HEK293 (cell line): ENCODE results near the gene PMFBP1.

Experiments
- CTCF ChIP-seq: fragments of 450-650 bp; formaldehyde crosslinking; IDR thresholded peaks from 2 replicates; pipeline ENCODE4 v1.5.1; 2016; ENCODE audit warnings: missing biosample characterization, missing genetic modification characterization
- YY1 ChIP-seq: fragments of 450-650 bp; formaldehyde crosslinking; IDR thresholded peaks from 2 replicates; pipeline ENCODE4 v1.5.1; 2018; ENCODE audit warnings: missing biosample characterization, missing genetic modification characterization
- ZBTB11 ChIP-seq: fragments of 450-650 bp; formaldehyde crosslinking; conservative IDR thresholded peaks from 2 replicates; pipeline ENCODE4 v1.5.1; 2016; ENCODE audit warnings: low read depth, missing biosample characterization, missing genetic modification characterization
- ZNF280C ChIP-seq: fragments of 450-650 bp; formaldehyde crosslinking; IDR thresholded peaks from 2 replicates; pipeline ENCODE4 v1.5.1; 2016; ENCODE audit warnings: missing biosample characterization, missing genetic modification characterization
- ZNF544 ChIP-seq: fragments of 450-650 bp; formaldehyde crosslinking; IDR thresholded peaks from 2 replicates; pipeline ENCODE4 v1.5.0; 2017; ENCODE audit warnings: missing biosample characterization, missing genetic modification characterization
- ZNF677 ChIP-seq: fragments of 450-650 bp; IDR thresholded peaks from 2 replicates; pipeline ENCODE4 v1.5.0; 2018; ENCODE audit warnings: missing biosample characterization, mild to moderate bottlenecking, missing genetic modification characterization, moderate library complexity
- ZNF777 ChIP-seq: fragments of 450-650 bp; formaldehyde crosslinking; IDR thresholded peaks from 2 replicates; pipeline ENCODE4 v1.5.1; 2017; ENCODE audit warnings: missing biosample characterization, missing genetic modification characterization, borderline replicate concordance
- ZNF785 ChIP-seq: fragments of 450-650 bp; formaldehyde crosslinking; IDR thresholded peaks from 2 replicates; pipeline ENCODE4 v1.5.1; 2016; ENCODE audit warnings: missing biosample characterization, missing genetic modification characterization

- TF ChIP-seq CTCF (tag by site-specific recombination) (no peak), ZNF544 (tag by site-specific recombination) (no peak), ZNF677 (tag by site-specific recombination) (no peak), YY1 (tag by site-specific recombination) (no peak), ZNF280C (no peak), ZNF785 (tag by site-specific recombination) (no peak), ZBTB11 (no peak), ZNF777 (tag by site-specific recombination) (no peak)
These were observed 73.0 kb downstream of the PMFBP1 start for GRCh38 chr16:72098936-72099335.
